Activated B cell treated with CpG ODN at 0.5 μM for 24 hours (primary cell): ENCODE results near the gene EEF2. TPM values are rescaled to one million over a fixed set of nuclear protein-coding genes. Genes with fewer than 3 reads are reported as not detected.
A peak's percentile ranks its signal among the peaks of the same experiment; 100 is the strongest.
"Not testable (repeated sequence)": the region's sequence is repeated elsewhere in the genome, so short reads cannot be mapped to it uniquely, and the experiment has no call there.

Experiments used
- ATAC-seq: fragments of 200-7000 bp; cut with Tn5 transposase; one replicate; pipeline ENCODE4 v1.10.0; 2021; ENCODE audit warnings: low read depth, mild to moderate bottlenecking, moderate library complexity
- CTCF ChIA-PET: fragments of 350-600 bp; sonication (Branson Sonifier 250); formaldehyde crosslinking; loops from one replicate; lab custom pipeline; 2021; ENCODE audit warnings: antibody characterized with exemption; lab: Charles Lee
- POLR2A ChIA-PET: fragments of 350-600 bp; sonication (Branson Sonifier 250); formaldehyde crosslinking; loops from one replicate; lab custom pipeline; 2021; ENCODE audit warnings: antibody characterized with exemption; lab: Charles Lee
- DNase-seq: peaks from one replicate; pipeline ENCODE4 v3.0.0; 2022
- H3K27ac Mint-ChIP-seq: one replicate; pipeline ENCODE4 v1.8.0; 2020; ENCODE audit warnings: mixed read lengths
- H3K27me3 Mint-ChIP-seq: one replicate; pipeline ENCODE4 v1.8.0; 2021; ENCODE audit warnings: mixed read lengths
- H3K36me3 Mint-ChIP-seq: one replicate; pipeline ENCODE4 v1.8.0; 2021; ENCODE audit warnings: low read depth, mixed read lengths
- H3K4me1 Mint-ChIP-seq: one replicate; pipeline ENCODE4 v1.8.0; 2021; ENCODE audit warnings: mixed read lengths
- H3K4me3 Mint-ChIP-seq: one replicate; pipeline ENCODE4 v1.8.0; 2020; ENCODE audit warnings: mild to moderate bottlenecking, mixed read lengths
- H3K9me3 Mint-ChIP-seq: one replicate; pipeline ENCODE4 v1.8.0; 2020; ENCODE audit warnings: mixed read lengths
- intact Hi-C: fragments of 100-400 bp; cut with micrococcal nuclease; formaldehyde crosslinking; loops from one replicate; pipeline ENCODE4 v1.15.1; 2024
- total RNA-seq: library from RNA; stranded (reverse); gene quantifications from 2 replicates; pipeline ENCODE4 v1.2.3, GENCODE V29; 2022
- TF ChIP-seq, protein P1 (sequence below): fragments of 200-600 bp; IDR thresholded peaks from one replicate; pipeline ENCODE4 v1.8.0; 2022; ENCODE audit warnings: antibody characterized with exemption, mild to moderate bottlenecking

EEF2 gene
- total RNA-seq, 1 donor from 2014 or later, result 2,958 TPM

DNA sequence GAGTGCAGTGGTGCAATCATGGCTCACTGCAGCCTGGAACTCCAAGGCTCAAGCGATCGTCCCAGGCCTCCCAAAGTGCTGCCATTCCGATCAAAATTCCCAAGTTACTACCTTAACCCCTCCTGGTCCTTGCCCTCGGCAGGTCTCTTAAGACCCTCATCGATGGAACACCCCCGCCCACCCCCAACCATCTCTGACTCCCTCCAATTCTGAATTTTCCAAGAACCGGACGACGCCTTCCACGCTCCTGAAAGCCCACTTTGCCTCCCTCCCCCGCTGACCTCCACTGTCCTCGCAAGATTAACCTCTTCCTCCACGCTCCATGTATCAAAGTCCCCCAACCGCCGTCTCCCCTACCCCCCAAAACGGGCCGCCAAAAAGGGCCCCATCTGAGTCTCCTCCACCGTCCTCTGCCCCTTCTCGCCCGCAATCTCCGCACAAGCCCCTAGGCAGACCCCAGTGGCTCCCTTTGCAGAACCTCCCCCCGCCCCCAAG, 14.9 kb downstream of the EEF2 start:
- H3K36me3 Mint-ChIP-seq, result peaks cover 42% of the 10 kb centered on the region
- ATAC-seq (no peak), DNase-seq (no peak)
- peak overlapping the region; percentile 53 for H3K27ac Mint-ChIP-seq
- ChIA-PET POLR2A (interaction anchor here (1.4 to 2.9 kb wide), 4 partner anchors 10 to 208 kb away, joined by 10 to 63 read pairs (median 24); partner anchors contain the start of genes APBA3, EEF2 and MRPL54), CTCF (no interaction called here)
- H3K4me1 Mint-ChIP-seq, result peaks cover 27% of the 10 kb centered on the region
- H3K27me3 Mint-ChIP-seq, result no peaks in the 10 kb centered on the region
- TF ChIP-seq, protein P1, sequence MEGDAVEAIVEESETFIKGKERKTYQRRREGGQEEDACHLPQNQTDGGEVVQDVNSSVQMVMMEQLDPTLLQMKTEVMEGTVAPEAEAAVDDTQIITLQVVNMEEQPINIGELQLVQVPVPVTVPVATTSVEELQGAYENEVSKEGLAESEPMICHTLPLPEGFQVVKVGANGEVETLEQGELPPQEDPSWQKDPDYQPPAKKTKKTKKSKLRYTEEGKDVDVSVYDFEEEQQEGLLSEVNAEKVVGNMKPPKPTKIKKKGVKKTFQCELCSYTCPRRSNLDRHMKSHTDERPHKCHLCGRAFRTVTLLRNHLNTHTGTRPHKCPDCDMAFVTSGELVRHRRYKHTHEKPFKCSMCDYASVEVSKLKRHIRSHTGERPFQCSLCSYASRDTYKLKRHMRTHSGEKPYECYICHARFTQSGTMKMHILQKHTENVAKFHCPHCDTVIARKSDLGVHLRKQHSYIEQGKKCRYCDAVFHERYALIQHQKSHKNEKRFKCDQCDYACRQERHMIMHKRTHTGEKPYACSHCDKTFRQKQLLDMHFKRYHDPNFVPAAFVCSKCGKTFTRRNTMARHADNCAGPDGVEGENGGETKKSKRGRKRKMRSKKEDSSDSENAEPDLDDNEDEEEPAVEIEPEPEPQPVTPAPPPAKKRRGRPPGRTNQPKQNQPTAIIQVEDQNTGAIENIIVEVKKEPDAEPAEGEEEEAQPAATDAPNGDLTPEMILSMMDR, result no peak
- peak overlapping the region; percentile 88 for H3K4me3 Mint-ChIP-seq
- H3K9me3 Mint-ChIP-seq, result no peaks in the 10 kb centered on the region
- intact Hi-C loops, result loop anchor here (2.0 to 5.0 kb wide), 5 partner anchors 14 to 398 kb away; partner anchors contain the start of genes APBA3, CACTIN, EEF2 and HMG20B

DNA sequence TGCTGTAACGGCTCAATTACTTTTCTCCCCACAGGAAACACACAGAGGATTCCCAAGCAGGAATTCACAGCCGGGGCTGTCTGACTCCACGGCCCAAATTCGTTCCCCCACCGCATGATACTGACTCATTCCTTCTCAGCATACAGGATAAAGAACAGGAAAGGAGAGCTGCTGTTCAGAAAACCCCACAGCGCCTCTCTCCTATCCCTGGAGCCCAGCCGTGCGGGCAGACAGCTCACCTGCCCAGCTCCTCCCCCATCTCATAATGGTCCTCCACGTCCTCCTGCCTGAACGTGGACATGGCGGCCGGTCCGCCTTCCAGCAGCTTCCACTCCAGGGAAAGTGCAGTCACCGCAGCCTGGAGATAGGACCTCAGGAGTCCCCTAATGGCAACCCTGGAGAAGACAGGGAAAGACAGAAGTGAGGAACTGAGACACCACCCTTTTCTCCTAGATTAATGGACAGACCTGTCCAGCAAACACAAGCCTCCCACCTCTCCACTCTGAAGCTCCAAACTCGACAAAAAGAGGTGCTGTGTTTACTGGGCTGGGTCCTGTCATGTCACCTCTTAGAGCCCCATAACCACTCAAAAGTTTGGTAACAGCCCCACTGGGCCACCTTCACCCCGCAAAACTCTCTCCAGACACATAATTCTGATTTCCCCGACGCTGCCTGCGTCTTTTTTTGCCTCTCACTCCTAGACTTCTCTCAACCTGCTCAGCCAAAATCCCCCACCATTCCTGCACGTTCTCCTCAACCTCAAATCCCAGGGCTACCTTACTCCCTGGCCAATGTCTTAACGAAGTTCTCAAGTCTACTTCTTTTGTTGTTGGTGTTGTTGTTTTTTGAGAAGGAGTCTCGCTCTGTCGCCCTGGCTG, 15.6 kb downstream of the EEF2 start:
- peak overlapping the region; percentile 88 for H3K4me3 Mint-ChIP-seq
- intact Hi-C loops, result loop anchor here (2.0 to 5.0 kb wide), 5 partner anchors 15 to 397 kb away; partner anchors contain the start of genes APBA3, CACTIN, EEF2 and HMG20B
- CTCF ChIA-PET, result no interaction called here
- TF ChIP-seq, protein P1, result no peak
- H3K4me1 Mint-ChIP-seq, result peaks cover 27% of the 10 kb centered on the region
- POLR2A ChIA-PET, result interaction anchor here (0.6 to 0.7 kb wide), 2 partner anchors 31 to 288 kb away, joined by 3 to 5 read pairs; no protein-coding TSS in a partner anchor
- no peaks in the 10 kb centered on the region for H3K9me3 Mint-ChIP-seq
- peaks cover 42% of the 10 kb centered on the region for H3K36me3 Mint-ChIP-seq
- DNase-seq (no peak), ATAC-seq (no peak)
- H3K27ac Mint-ChIP-seq, result peak overlapping the region; percentile 53
- no peaks in the 10 kb centered on the region for H3K27me3 Mint-ChIP-seq

DNA sequence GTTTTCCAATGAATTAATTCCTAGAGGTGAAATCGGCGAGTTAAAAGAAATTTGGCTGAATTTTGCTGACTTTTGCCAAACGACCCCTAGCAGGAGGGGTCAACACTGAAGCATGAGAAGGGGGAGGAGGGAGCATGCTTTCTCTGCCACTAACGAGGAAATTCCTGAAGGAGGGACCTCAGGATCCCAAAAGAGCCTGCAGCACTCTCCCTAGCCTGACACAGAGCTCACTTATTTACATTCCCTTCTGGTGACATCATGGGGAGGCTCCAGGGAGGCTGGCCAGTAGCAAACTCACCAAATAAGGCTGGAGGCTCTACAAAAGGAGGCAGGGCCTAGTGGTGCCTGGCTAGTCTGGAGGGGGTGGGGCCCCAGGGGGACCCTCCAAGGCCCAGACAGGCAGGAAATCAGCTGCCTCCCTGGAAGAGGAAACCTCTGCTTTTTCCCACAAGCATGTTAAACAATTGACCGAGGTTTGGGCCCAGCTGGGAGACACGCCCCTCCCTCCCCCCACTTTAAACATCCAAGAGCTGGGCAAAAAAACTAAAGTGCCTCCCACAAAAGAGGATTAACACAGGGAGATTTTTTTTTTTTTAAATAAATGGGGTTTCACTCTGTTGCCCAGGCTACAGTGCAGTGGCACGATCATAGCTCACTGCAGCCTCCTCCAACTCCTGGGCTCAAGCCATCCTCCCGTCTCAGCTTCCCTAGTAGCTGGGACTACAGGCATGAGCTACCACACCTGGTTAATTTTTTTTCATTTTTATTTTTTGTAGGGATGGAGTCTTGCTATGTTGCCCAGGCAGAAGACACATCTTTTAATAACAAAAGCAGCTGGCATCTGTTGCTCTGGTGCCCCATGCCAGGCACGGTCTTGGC, 16.5 kb downstream of the EEF2 start:
- TF ChIP-seq, protein P1, result no peak
- H3K27me3 Mint-ChIP-seq, result no peaks in the 10 kb centered on the region
- no peak overlapping the region for H3K4me3 Mint-ChIP-seq
- ATAC-seq (no peak), DNase-seq (no peak)
- POLR2A ChIA-PET, result interaction anchor here (0.6 to 0.7 kb wide), 2 partner anchors 32 to 287 kb away, joined by 3 to 5 read pairs; no protein-coding TSS in a partner anchor
- no peak overlapping the region for H3K27ac Mint-ChIP-seq
- CTCF ChIA-PET, result no interaction called here
- peaks cover 48% of the 10 kb centered on the region for H3K36me3 Mint-ChIP-seq
- H3K9me3 Mint-ChIP-seq, result no peaks in the 10 kb centered on the region
- intact Hi-C loops, result no loop called here
- H3K4me1 Mint-ChIP-seq, result peaks cover 27% of the 10 kb centered on the region

GRCh38 chr19:3967983-3968382, 17.3 kb downstream of the EEF2 start:
- peaks cover 27% of the 10 kb centered on the region for H3K4me1 Mint-ChIP-seq
- DNase-seq, ATAC-seq, POLR2A ChIA-PET, H3K27me3 Mint-ChIP-seq, H3K27ac Mint-ChIP-seq, CTCF ChIA-PET, intact Hi-C loops, H3K4me3 Mint-ChIP-seq, H3K9me3 Mint-ChIP-seq: not testable (repeated sequence)
- H3K36me3 Mint-ChIP-seq, result peaks cover 56% of the 10 kb centered on the region
